Fibroblast of skin of right biceps (primary cell): ENCODE results near the gene FAM107A.
A peak's percentile ranks its signal among the peaks of the same experiment; 100 is the strongest.

ENCODE experiments used
- DNase-seq: peaks from one replicate; pipeline ENCODE4 v3.0.0-alpha.2; 2013

FAM107A gene

GRCh38 chr3:58577269-58577821, at the start of gene FAM107A:
Gene FAM107A (minus strand): TSS chr3:58577391. CDS start chr3:58569860, 7,531 bp downstream.
- peak; percentile 52 for DNase-seq

DNA sequence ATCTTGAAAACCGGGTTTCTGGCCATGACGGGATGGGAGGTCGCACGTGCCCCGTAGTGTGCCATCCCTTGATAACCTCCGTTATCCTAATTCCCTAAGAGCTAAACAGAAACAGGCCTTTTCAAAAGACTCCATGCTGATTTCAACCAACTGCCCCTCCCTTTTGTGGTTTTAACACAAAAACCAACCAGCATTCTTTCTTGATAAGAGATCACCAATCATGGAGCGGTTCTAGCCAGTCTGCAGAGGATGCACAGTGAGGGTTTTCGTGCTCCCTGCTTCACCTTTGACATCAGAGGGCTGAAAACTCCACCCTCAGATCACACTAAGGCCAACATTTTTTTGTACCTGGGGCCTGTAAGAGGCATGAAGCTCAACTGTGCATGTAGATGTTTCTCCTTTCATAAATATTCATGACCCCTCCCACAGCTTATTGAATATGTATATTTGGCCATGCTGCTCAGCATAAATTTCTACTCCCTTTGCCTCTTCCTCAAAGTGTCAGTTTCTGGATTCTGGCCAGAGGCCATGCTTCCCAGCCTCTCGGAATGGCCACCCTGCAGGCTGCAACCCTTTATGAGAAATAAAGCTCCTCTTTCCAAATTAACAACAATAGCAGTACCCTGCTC, 48.1 kb upstream of the FAM107A start:
- no peak for DNase-seq

DNA sequence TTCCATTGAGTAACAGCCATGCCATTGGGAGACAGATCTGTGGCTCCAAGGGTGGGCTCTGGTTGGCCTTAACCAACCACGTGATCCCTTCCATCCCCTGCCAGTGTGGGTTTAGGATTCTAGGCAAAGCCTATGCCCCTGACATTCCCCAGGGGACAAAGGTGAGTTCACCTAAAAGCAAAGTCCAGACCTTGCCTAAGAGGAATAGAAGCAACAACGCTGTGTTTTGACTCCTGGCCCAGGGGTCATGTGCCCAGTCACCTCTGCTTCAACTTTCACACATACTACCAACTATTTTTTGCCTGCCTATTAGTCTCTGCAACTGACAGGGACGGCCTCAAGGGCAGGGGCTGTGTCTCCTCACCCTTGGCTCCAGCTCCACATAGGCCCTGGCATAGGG, 47.4 kb upstream of the FAM107A start:
- no peak for DNase-seq

DNA sequence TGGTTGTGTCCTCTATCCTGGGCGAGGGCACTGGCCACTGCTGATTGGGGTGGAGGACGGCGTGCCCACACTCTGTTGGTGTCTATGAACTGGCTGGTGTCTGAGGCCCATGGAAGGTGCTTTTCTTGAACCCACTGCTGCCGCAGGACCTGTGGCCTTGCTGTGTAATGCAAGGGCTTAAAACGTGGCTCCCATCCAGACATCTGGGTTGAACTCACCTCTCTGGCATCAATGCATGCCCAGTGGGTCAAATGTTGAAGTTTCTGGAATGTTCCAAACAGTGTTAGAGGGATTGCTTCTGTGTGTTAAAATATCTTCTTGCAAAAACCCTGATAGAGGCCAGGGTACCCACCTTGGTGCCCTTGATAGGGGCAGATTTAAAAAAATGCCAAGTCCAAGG, 46.8 kb upstream of the FAM107A start:
- DNase-seq = no peak

- no peak for DNase-seq
Observed at GRCh38 chr3:58623478-58623877, 46.3 kb upstream of the FAM107A start.

DNA sequence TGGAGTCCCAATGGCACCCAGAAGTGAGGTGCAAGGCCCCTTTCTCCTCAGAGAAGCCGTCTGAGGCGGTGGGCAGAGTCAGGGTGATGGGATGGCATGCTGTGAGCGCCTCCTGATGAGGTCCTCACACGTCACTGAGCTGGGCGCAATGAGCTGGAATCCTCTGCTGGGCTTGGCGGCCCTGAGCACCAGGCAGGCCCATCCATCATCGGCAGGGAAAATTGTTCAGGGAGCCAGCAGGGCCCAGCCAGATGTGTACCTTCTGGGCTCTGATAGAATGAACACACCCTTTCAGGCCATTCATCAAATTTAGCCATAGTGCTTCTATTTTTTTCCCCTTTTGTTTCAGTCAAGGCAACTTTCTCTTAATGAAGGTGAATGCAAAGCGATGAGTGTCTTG, 45.7 kb upstream of the FAM107A start:
- no peak for DNase-seq

DNA sequence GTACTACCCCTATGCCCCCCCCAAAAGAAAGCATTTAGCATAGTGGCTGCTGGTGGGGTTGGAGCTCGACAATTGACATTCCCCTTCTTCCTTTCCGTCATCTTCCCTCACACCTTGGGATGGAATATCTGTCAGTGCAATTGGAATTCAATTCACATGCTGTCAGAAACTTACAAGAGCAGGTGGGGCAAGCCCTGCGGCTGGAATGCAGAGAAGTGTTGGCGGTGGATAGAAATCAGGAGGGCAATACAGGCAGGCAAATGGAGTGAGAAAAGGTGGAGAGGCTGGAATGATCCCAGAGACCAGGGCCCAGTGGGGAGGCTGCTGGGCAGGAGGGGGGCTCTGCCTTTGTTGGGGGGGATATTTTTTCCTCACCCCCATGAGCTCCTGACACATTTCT, 45.2 kb upstream of the FAM107A start:
- no peak for DNase-seq

DNA sequence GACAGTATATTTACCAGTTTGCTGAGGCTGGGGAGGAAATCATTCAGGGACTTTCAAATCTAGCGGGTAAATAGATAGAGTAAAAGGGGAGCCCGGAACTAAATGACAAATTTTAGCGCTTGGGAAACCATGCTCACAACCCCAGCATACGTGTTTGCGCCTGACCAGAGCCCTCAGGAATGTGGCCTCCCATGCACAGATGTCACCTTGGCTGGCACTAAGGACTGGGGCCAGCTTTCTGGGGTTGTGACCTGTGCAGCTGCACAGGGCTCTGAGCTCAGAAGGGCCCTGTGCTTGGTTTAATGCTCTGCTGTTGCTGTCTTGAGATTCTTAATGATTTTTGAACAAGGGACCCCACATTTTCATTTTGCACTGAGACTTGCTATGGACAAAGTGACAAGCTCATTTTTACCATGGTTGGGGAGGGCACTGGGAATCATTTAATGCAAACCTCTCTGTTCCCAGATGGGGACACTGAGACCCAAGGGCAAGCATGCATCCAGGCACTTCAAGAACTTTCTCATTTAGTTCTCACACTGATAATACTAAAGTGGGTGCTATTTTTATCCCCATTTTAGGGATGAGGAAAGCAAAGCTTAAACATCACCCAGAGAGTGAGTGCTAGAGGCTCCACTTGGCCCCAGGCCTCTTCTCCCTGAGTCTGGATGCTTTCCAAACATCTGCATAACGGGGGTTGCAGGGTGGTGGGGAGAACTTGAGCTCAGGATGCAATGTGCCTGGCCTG, 44.1 kb upstream of the FAM107A start:
- no peak for DNase-seq

GRCh38 chr3:58620421-58620820, 43.2 kb upstream of the FAM107A start:
- DNase-seq = no peak

DNA sequence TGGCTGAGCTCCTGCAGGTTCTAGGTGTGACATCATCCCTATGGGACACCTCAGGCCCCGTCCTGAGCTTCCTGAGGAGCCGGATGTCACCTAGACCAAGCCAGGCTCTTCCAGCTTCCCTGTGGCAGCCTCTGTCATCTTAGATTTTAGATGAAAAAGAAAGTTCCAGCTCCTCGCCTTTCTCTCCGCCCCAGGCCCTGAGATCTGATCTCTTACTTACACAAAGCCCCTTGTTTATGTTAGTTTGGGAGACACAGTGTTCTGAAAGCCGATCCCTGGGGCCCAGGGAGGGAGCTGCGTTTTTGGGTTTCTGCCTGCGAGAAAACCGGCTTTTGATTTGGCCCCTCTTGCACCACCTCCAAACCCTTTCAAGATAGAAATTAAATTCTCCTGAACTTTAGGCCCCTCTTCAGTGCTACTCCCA, 40.2 kb upstream of the FAM107A start:
- DNase-seq = no peak

GRCh38 chr3:58613236-58614132, 36.3 kb upstream of the FAM107A start:
- DNase-seq = no peak

GRCh38 chr3:58612830-58613229, 35.6 kb upstream of the FAM107A start:
- no peak for DNase-seq

GRCh38 chr3:58609990-58610389, 32.8 kb upstream of the FAM107A start:
- peak; percentile 16 for DNase-seq

DNA sequence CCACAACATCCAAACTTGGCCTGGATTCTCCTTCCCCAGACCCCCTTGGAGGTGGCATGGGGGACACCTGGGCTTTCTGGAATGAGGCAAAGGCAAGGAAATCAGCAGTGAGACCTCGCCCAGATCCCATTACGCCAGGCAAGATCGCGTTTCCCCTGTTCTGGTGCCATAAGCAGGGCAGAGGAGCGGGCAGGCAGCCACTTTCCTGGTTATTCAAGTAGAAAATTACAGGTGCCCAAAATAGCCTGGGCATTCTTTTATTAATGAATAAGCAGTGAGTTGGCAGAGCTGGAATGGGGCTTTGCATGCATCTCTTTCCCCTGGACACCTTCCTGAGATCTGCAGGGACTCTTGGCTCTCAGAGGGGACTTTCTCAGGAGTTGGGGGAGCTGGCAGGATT, 31.5 kb upstream of the FAM107A start:
- DNase-seq = no peak

DNA sequence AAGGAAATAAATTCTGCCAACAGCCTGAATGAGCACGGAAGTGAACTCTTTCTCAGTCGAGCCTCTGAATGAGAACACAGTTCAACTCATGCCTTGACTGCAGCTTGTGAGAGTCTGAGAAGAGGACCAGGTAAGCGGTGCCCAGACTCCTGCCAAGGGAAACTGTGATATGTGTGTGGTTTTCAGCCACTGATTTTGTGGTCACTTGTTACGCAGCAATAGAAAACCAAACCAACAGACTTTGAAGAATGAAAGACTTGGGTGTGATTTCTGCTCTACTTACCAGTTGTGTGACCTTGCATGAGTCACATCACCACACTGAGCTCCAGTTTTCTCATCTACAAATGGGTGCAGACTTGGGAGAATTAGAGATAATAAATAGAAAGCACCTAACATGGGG, 30.6 kb upstream of the FAM107A start:
- no peak for DNase-seq

DNA sequence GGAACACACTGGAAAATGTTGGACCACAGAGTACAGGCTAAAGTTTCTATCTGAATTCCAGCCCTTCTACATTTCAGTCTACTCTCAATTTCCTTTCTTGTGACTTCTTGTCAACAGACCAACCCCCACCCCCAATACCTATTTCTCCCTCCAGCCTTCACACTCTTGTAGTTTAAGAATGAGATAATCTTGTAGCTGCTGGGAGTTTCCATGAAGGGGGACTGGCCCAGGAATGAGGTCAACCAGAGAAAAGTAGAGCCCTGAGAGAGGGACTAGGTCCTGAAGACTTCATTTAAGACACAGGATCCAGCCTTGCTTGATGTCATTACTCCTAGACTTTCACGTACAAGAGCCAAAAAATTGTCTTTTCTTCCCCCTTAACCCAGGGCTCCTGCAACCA, 29.5 kb upstream of the FAM107A start:
- no peak for DNase-seq

GRCh38 chr3:58604031-58604430, 26.8 kb upstream of the FAM107A start:
- DNase-seq = no peak

DNA sequence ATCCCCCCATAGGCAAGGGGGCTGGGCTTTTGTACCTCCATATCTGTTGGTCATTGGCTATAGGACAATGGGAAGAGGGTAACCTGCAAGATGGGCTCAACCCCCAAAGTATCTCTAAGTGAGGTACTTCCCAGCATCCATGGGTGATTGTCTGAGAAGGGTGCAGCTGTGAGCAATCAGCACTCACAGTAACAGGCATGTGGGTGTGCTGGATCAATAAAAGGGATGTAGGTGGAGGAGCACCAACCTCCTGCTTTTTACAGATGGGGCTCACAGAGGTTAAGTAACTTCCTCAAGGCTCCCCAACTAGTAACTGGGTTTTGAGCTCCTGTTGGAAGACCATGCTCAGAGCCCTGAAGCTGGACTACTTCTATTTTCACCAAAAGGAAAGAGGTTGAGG, 26.4 kb upstream of the FAM107A start:
- no peak for DNase-seq

DNA sequence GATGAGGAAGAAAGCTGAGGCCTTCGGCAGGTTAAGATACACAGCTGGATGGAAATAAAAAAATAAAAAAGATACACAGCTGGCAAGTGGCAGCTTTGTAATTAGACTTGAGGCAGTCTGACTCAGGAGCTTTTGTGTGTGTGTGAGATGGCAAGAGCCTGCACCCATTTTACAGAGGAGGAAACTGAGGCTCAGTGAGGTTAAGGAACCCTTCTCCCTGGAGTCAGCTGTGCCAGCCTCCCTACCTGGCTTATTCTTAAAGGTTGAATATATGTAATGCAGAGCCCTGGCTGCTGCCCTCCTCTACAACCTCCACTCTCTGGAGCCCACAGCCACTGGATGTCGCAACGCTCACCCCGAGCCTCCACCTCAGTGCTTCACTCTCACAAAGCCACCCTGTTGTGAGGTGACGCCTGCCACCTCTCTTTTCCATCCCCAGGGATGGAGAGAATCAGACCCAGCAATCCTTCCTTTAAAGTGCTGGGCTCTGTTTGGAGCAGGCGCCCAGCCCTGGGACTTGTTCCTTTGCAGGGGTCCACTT, 20.6 kb upstream of the FAM107A start:
- no peak for DNase-seq

- peak; percentile 16 for DNase-seq
Observed at GRCh38 chr3:58596834-58597518, 19.8 kb upstream of the FAM107A start.

DNA sequence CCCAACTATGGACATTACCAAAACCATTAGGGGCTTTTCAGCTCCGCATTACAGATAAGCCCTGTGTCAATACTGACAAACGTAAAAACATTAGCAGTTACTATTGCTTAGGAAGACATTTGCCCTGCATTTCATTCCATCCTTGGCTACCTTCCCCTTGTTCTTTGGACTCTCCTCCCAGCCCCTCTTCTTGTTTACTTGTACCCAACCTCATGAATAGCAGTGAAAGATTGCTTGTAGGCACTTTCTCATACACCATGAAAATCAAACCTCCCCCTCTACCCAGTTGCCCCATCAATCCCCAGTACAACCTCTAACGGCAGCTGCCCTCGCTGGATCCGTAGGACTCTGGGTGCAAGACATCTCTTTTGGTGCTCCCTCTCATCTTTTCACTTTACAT, 16.9 kb upstream of the FAM107A start:
- DNase-seq = no peak
